Measurements from ENCODE around the gene FGF8. TPM values are rescaled to one million over a fixed set of nuclear protein-coding genes. Genes with fewer than 3 reads are reported as not detected.
A peak's percentile ranks its signal among the peaks of the same experiment; 100 is the strongest.

FGF8 gene
- total and polyA plus RNA-seq, 2 of the 4 experiments (the other 2 are of a cell fraction), result 0.17 TPM; not detected in 1

DNA sequence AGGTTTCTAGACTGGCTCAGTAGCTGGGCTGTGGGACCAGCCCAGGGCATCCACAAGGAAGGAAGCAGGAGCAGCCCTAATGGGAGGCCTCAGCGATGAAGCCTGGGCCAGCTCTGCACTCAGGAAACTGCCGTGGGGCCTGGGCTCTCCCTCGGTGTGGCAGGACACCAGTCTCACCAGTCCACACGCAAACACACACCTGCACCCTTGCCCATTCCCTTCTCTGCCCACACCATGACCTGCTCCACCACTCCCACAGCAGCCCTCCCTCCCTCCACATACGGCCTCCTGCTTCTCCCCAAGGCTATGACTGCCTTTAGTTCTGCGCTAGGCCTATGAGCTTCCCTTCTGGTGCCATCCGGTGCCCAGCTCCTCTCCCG, 7.1 kb downstream of the FGF8 start:
- H3K9me3 ChIP-seq (ENCODE audit: control insufficient read depth, insufficient read depth, low read length), result no peaks in the 10 kb centered on the region; the same call in 1 of the 2 replicates
- no peak overlapping the region for H2BK15ac ChIP-seq (ENCODE audit: low read depth, low read length)
- no peaks in the 10 kb centered on the region for H3K4me1 ChIP-seq (ENCODE audit: control insufficient read depth, insufficient read depth, low read length)
- H3K9me1 ChIP-seq (ENCODE audit: insufficient read depth, low read length), result no peaks in the 10 kb centered on the region
- no peak overlapping the region for H3K27ac ChIP-seq (ENCODE audit: insufficient read depth, low read length)
- peaks cover 88% of the 10 kb centered on the region for H3K27me3 ChIP-seq (ENCODE audit: control insufficient read depth, insufficient read depth, low read length)
- H4K8ac ChIP-seq (ENCODE audit: low read depth in 2 of 2, low read length in 2 of 2), result no peak overlapping the region
- no peak overlapping the region for H4K91ac ChIP-seq (ENCODE audit: insufficient read depth, low read depth, low read length)
- TF ChIP-seq, protein P1, sequence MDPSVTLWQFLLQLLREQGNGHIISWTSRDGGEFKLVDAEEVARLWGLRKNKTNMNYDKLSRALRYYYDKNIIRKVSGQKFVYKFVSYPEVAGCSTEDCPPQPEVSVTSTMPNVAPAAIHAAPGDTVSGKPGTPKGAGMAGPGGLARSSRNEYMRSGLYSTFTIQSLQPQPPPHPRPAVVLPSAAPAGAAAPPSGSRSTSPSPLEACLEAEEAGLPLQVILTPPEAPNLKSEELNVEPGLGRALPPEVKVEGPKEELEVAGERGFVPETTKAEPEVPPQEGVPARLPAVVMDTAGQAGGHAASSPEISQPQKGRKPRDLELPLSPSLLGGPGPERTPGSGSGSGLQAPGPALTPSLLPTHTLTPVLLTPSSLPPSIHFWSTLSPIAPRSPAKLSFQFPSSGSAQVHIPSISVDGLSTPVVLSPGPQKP (IDR thresholded peaks at IDR 0.05; ENCODE audit: borderline replicate concordance, low read depth, low read length), result no peak
- TF ChIP-seq CEBPB (IDR thresholded peaks at IDR 0.05; ENCODE audit: low read depth, low read length), result no peak
- no peak for TF ChIP-seq RFX5 (IDR thresholded peaks at IDR 0.05; ENCODE audit: low read depth, low read length)
- no peak for TF ChIP-seq NFE2L2 (IDR thresholded peaks at IDR 0.05; ENCODE audit: low read depth, low read length)
- TF ChIP-seq, protein P2, sequence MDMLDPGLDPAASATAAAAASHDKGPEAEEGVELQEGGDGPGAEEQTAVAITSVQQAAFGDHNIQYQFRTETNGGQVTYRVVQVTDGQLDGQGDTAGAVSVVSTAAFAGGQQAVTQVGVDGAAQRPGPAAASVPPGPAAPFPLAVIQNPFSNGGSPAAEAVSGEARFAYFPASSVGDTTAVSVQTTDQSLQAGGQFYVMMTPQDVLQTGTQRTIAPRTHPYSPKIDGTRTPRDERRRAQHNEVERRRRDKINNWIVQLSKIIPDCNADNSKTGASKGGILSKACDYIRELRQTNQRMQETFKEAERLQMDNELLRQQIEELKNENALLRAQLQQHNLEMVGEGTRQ (IDR thresholded peaks at IDR 0.05; ENCODE audit: low read depth, low read length), result no peak
- TF ChIP-seq, protein P3, sequence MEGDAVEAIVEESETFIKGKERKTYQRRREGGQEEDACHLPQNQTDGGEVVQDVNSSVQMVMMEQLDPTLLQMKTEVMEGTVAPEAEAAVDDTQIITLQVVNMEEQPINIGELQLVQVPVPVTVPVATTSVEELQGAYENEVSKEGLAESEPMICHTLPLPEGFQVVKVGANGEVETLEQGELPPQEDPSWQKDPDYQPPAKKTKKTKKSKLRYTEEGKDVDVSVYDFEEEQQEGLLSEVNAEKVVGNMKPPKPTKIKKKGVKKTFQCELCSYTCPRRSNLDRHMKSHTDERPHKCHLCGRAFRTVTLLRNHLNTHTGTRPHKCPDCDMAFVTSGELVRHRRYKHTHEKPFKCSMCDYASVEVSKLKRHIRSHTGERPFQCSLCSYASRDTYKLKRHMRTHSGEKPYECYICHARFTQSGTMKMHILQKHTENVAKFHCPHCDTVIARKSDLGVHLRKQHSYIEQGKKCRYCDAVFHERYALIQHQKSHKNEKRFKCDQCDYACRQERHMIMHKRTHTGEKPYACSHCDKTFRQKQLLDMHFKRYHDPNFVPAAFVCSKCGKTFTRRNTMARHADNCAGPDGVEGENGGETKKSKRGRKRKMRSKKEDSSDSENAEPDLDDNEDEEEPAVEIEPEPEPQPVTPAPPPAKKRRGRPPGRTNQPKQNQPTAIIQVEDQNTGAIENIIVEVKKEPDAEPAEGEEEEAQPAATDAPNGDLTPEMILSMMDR (conservative IDR thresholded peaks at IDR 0.05; ENCODE audit: low read depth, low read length), result no peak
- TF ChIP-seq RAD21 (IDR thresholded peaks at IDR 0.05; ENCODE audit: low read length), result no peak
- no peak overlapping the region for H2AFZ ChIP-seq (replicated peaks; ENCODE audit: low read length, poor library complexity)
- H3K4ac ChIP-seq (ENCODE audit: low read depth, low read length), result no peak overlapping the region
- H3K79me1 ChIP-seq (ENCODE audit: low read depth in 1 of 2, low read length in 2 of 2), result no peaks in the 10 kb centered on the region
- H2AK9ac ChIP-seq (replicated peaks; ENCODE audit: low read depth, low read length, poor library complexity), result no peak overlapping the region
- no TSS peak for BruUV-seq (replicated peaks)
- no peak overlapping the region for H3K56ac ChIP-seq (ENCODE audit: extremely low read depth, insufficient read depth, low read length)
- 0 out of 2 replicates have a peak overlapping the region, but pooled peaks have one; percentile 14 for H3K23ac ChIP-seq (ENCODE audit: low read depth, low read length)
- H3K9ac ChIP-seq (ENCODE audit: low read depth, low read length), result no peak overlapping the region
- in situ Hi-C loops (cut with MboI; ENCODE audit: low sequenced_read_pairs) (no loop called here), intact Hi-C loops (cut with micrococcal nuclease) (no loop called here), dilution Hi-C loops (cut with HindIII; ENCODE audit: low sequenced_read_pairs, unreplicated experiment) (no loop called here)
- H4K20me1 ChIP-seq (ENCODE audit: insufficient read depth, low read length), result no peaks in the 10 kb centered on the region
- WGBS, 2 experiments (ENCODE audit: extremely low coverage in 2 of 2, insufficient read length in 1 of 2), result 89% methylated on average over 3 of the region's 8 CpGs; no CpG with 5 or more reads in 1 of the 2 experiments
- ATAC-seq (ENCODE audit: low read depth), result no peak
- H2BK20ac ChIP-seq (ENCODE audit: low read depth, low read length), result no peak overlapping the region
- H3K4me3 ChIP-seq (ENCODE audit: insufficient read depth, low read depth, low read length), result no peak overlapping the region
- no peak overlapping the region for H2BK120ac ChIP-seq (ENCODE audit: low read depth, low read length)
- no peak overlapping the region for H2AK5ac ChIP-seq (ENCODE audit: low read depth, low read length)
- ChIA-PET CTCF (interaction anchor here (0.5 kb wide), 1 partner anchor 19 kb away, joined by 6 read pairs; no protein-coding TSS in a partner anchor), POLR2A (ENCODE audit: unreplicated experiment) (no interaction called here)
- H3K18ac ChIP-seq (ENCODE audit: low read depth, low read length), result no peak overlapping the region
- no peak for DNase-seq
- H2BK5ac ChIP-seq (ENCODE audit: low read depth, low read length, poor library complexity, severe bottlenecking), result no peak overlapping the region
- H3K14ac ChIP-seq (replicated peaks; ENCODE audit: low read depth, low read length), result no peak overlapping the region
- H3K36me3 ChIP-seq (ENCODE audit: control insufficient read depth, insufficient read depth, low read length), result no peaks in the 10 kb centered on the region
- no peak overlapping the region for H4K5ac ChIP-seq (ENCODE audit: low read depth, low read length)
- no peak overlapping the region for H3K4me2 ChIP-seq (ENCODE audit: low read depth, low read length)
